Measurements from ENCODE around the gene FAM241B.

Gene FAM241B

GRCh38 chr10:69649786-69650550 is 19.9 kb downstream of the FAM241B start:
- no peak for ATAC-seq

GRCh38 chr10:69650589-69651261 is 20.7 kb downstream of the FAM241B start:
- no peak for ATAC-seq

GRCh38 chr10:69651362-69651761 is 21.3 kb downstream of the FAM241B start:
- no peak for ATAC-seq

- ATAC-seq = no peak
These were observed 22.2 kb downstream of the FAM241B start for GRCh38 chr10:69652111-69652856.

- ATAC-seq = no peak
These were observed 22.8 kb downstream of the FAM241B start for GRCh38 chr10:69652857-69653199.

- no peak for ATAC-seq
These were observed 23.5 kb downstream of the FAM241B start for GRCh38 chr10:69653561-69653960.

GRCh38 chr10:69655124-69655867 is 25.2 kb downstream of the FAM241B start:
- no peak for ATAC-seq

- ATAC-seq = no peak
These were observed 26.0 kb downstream of the FAM241B start for GRCh38 chr10:69655868-69656555.

GRCh38 chr10:69656742-69657269 is 26.8 kb downstream of the FAM241B start:
- no peak for ATAC-seq

- ATAC-seq = no peak
These were observed 27.4 kb downstream of the FAM241B start for GRCh38 chr10:69657430-69657829.

GRCh38 chr10:69657866-69658265 is 27.8 kb downstream of the FAM241B start:
- ATAC-seq = no peak

GRCh38 chr10:69659241-69660038 is 29.4 kb downstream of the FAM241B start:
- ATAC-seq = no peak

- no peak for ATAC-seq
These were observed 30.2 kb downstream of the FAM241B start for GRCh38 chr10:69660296-69660695.

GRCh38 chr10:69661414-69662172 is 31.5 kb downstream of the FAM241B start:
- ATAC-seq = no peak

GRCh38 chr10:69662173-69662877 is 32.3 kb downstream of the FAM241B start:
- no peak for ATAC-seq

GRCh38 chr10:69662901-69663300 is 32.9 kb downstream of the FAM241B start:
- ATAC-seq = no peak

- ATAC-seq = peak in 1 of 2 donors; percentile 10
These were observed 33.4 kb downstream of the FAM241B start for GRCh38 chr10:69663369-69663947.

- no peak for ATAC-seq
These were observed 35.6 kb downstream of the FAM241B start for GRCh38 chr10:69665474-69666320.
